Fibroblast of skin of right quadriceps (primary cell): ENCODE data around the gene LTC4S.
"Not testable (repeated sequence)": the region's sequence is repeated elsewhere in the genome, so short reads cannot be mapped to it uniquely, and the experiment has no call there.

Source experiments
- DNase-seq: peaks from one replicate; pipeline ENCODE4 v3.0.0-alpha.2; 2013

LTC4S gene

DNA sequence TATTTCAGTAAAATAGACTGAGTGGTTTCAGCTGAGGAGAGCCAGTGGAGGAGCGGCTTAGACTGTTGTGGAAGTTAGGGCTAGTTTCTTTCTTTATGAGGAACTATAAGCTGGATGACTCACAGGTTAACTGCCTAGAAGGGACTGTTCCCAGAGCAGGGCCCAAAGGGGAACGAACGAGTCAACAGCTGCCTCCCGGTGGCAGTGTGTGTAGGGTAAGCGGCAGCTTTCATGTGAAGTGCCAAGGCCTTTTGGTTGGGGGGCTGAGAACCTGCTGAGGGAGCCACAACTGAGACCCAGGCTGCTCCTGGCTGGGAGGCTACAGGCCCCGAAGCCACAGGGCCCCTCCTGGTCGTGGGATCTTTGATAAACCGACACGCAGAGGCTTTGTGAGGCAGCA, 33.9 kb downstream of the LTC4S start:
- DNase-seq: peak; percentile 59

DNA sequence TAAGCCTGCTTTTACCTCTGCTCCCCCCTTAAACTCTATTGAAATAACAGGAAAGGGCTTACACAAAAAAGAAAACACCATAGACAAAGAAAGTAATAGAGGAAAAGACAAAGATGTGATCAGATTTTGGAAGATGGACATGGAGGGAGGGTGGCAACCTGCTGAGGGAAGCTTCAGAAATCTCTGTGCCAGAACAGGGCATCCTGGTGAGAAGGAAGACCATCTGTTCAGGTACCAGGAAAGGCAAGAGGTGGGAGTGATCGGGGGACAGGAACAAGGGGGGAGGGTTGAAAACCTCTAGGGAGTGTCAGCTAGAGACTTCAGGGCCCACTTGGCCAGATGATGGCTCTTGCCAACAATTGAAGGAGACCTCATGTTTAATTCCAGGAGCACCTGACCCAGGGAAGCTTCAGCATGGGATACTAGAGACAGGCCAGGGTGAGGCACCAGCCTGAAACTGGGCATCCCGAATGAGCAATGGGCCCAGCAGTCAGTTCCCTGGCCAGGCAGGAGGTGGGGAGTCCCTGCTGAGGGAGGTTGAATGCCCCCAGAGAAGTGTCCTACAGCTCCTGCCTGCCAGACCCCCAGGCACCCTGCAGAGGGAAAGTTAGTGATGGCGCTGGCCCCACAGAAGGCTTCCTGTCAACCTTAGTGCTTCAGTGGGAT, 35.1 kb downstream of the LTC4S start:
- DNase-seq: no peak

DNA sequence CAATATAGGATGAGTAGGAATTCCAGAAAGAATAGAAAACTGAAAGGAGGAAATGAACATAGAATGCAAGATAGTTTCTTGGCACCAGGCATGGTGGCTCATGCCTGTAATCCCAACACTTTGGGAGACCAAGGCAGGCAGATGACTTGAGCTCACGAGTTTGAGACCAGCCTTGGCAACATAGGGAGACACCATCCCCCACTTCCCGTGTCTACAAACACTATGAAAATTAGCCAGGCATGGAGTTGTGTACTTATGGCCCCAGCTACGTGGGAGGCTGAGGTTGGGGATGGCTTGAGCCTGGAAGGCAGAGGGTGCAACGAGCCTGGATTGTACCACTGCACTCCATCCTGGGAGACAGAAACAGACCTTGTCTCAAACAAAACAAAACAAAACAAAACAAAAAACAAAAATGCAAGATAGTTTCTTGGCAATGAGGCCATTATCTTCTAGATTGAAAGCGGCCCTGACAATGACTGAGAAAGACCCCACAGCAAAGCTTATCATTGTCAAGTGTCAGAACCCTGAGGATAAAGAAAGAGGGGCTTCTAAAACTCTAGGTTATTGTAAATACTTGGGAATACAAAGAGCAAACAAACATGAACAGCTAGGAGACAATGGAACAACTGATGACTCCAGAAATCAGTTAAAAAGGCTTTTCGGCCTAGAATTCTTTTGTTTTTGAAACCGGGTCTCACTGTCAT, 36.1 kb downstream of the LTC4S start:
- DNase-seq: no peak

DNA sequence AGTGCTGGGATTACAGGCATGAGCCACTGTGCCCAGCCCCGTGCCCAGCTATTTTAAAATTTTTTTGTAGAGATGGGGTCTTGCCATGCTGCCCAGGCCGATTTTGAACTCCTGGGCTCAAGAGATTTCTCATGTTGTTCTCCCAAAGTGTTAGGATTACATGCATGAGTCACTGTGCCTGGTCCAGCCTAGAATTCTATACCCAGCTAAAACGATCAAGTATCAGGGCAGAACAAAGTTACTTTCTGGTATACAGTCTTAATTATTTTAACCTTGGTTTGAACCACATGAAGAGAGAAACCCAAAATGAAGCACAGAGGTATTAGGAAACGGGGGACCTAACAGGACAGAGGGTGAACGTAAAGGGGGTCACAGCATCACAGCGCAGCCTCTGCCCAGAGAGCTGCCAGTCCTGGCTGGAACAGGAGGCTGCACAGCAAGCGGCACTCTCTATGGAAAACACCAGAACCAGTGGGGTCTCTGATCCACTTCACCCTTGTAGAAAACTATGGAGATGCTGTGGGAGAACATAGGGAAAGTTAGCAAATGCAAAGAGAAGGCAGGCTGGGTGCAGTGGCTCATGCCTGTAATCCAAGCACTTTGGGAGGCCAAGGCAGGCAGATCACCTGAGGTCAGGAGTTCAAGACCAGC, 37.2 kb downstream of the LTC4S start:
- DNase-seq: no peak

DNA sequence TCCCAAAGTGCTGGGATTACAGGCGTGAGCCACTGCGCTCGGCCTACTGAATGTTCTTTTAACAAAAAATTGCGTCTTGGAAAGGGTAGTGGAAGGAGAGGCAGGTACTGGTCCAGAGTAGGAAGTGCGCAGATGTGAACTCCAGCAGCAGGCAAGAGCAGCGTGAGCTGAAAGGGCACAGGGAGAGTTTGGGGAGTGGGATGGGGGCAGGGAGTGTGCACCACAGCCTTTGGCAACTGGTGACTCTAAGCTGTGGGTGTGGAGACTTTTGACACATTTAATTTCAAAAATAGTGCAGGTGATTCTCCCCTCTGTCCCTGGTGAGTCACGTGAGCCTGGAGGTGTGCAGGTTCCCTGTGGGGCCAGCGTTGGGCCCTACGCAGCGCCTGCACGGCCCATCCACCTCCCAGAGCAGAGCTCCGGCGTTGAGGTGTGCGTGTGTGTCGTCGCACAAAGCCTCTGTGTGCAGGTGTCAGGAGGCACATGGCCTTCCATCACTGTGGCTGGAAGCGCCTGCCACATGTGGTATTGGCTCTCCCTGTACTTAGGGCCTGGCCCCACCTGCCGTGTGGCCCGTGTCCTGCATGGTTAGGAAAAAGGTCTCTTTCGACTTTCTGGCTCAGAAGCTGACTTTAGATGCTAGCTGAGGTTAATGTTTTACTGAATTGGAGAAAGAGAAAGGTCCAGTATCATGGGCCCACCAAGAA, 38.4 kb downstream of the LTC4S start:
- no peak for DNase-seq

DNA sequence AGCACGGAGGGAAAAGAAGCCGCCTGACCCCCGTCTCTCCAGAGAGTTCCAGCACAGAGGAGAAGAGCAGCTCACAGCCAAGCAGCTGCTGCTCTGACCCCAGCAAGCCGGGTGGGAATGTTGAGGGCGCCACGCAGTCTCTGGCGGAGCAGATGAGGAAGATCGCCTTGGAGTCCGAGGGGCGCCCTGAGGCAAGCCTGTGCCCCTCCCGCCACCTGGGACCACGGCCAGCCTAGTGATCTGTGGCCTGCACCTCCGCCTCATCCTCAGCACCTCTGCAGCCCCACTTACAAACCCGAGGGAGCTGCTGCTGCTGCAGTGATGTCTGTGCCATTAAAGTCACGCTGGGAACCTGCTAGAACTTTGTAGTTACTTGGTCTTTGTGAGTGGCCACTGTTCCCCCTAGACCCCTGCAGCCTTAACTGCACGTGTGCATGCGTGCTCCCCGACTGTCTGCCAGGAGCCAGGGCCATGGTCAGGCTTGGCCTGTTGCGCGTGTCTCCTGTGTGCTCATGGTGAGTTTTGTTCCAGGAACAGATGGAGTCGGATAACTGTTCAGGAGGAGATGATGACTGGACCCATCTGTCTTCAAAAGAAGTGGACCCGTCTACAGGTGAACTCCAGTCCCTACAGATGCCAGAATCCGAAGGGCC, 39.4 kb downstream of the LTC4S start:
- DNase-seq: no peak

DNA sequence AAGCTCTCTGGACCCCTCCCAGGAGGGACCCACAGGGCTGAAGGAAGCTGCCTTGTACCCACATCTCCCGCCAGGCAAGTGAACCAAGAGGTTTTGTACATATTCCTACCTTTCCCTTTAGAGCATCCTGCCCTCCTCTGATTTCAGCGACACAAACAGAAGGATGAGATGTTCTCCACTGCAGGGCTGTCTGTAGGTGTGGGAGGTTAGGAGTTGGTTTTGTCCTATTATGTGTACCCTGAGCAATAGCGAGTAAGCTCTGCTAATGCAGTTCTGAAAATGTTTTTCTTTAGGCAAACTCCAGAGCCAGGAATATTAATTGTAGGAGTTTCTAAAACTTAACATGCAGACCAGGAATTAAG, 39.9 kb downstream of the LTC4S start:
- no peak for DNase-seq

DNA sequence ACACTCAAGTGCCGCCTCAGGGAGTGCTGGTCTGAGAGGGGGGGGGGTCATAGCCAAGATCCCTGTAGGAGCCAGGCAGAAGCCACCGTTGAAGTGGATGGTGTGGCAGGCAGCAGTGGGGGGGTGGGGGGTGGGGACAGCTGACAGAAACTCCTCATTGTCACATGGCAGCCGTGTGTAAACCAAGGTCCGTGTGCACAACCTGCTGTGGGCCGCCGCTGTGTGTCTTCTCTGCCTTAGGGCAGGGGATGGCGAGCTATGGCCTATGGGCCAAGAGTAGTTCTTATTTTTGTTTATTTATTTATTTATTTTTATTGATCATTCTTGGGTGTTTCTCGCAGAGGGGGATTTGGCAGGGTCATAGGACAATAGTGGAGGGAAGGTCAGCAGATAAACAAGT, 40.3 kb downstream of the LTC4S start:
- no peak for DNase-seq

DNA sequence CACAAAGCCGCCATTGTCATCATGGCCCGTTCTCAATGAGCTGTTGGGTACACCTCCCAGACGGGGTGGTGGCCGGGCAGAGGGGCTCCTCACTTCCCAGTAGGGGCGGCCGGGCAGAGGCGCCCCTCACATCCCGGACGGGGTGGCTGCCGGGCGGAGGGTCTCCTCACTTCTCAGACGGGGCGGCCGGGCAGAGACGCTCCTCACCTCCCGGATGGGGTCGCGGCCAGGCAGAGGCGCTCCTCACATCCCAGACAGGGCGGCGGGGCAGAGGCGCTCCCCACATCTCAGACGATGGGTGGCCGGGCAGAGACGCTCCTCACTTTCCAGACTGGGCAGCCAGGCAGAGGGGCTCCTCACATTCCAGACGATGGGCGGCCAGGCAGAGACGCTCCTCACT, 41.1 kb downstream of the LTC4S start:
- not testable (repeated sequence) for DNase-seq

DNA sequence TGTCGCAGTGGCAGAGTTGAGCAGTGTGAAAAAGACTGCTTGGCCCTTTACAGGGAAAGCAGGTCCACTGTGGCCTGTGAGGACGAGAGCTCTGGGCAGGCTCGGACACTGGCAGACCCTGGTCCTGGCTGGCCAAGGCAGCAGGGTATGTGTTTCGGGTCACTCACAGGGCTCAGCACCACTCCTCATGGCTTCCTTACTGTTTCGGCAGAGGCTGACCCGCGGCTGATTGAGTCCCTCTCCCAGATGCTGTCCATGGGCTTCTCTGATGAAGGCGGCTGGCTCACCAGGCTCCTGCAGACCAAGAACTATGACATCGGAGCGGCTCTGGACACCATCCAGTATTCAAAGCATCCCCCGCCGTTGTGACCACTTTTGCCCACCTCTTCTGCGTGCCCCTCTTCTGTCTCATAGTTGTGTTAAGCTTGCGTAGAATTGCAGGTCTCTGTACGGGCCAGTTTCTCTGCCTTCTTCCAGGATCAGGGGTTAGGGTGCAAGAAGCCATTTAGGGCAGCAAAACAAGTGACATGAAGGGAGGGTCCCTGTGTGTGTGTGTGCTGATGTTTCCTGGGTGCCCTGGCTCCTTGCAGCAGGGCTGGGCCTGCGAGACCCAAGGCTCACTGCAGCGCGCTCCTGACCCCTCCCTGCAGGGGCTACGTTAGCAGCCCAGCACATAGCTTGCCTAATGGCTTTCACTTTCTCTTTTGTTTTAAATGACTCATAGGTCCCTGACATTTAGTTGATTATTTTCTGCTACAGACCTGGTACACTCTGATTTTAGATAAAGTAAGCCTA, 42.6 kb downstream of the LTC4S start:
- DNase-seq: no peak

DNA sequence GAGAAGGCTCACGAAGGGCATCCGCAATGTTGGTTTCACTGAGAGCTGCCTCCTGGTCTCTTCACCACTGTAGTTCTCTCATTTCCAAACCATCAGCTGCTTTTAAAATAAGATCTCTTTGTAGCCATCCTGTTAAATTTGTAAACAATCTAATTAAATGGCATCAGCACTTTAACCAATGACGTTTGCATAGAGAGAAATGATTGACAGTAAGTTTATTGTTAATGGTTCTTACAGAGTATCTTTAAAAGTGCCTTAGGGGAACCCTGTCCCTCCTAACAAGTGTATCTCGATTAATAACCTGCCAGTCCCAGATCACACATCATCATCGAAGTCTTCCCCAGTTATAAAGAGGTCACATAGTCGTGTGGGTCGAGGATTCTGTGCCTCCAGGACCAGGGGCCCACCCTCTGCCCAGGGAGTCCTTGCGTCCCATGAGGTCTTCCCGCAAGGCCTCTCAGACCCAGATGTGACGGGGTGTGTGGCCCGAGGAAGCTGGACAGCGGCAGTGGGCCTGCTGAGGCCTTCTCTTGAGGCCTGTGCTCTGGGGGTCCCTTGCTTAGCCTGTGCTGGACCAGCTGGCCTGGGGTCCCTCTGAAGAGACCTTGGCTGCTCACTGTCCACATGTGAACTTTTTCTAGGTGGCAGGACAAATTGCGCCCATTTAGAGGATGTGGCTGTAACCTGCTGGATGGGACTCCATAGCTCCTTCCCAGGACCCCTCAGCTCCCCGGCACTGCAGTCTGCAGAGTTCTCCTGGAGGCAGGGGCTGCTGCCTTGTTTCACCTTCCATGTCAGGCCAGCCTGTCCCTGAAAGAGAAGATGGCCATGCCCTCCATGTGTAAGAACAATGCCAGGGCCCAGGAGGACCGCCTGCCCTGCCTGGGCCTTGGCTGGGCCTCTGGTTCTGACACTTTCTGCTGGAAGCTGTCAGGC, 43.6 kb downstream of the LTC4S start:
- no peak for DNase-seq

DNA sequence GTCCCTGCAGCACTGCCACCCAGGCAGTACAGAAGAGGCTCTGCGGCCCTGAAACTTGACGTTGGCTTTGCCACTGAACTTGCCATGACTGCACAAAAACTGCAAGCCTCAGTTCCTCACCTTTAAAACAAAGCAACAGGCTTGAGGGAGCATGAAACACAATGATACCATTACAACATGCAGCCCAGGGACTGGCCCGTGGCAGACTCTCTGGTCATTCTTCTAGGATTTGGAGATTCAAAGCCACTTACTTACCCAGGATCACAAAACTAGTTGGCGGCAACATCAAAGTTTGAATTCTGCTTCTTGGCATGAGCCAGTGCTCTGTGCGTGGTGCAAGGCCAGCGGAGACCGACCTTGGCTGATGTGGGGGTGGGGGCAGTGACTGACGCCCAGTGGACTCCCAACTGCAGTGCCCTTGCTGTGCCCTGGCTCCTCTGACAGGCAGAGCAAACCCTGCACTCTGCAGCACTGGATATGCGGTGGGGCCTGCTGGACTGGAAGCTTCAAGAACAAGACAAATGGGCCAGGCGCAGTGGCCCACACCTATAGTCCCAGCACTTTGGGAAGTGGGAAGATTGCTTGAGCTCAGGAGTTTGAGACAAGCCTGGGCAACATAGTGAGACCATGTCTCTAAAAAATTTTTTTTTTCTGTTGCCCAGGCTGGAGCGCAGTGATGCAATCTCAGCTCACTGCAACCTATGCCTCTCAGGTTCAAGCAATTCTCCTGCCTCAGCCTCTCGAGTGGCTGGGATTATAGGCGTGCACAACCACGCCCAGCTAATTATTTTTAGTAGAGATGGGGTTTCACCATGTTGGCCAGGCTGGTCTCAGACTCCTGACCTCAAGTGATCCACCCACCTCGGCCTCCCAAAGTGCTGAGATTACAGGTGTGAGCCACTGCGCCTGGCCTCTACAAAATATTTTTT, 45.8 kb downstream of the LTC4S start:
- no peak for DNase-seq

DNA sequence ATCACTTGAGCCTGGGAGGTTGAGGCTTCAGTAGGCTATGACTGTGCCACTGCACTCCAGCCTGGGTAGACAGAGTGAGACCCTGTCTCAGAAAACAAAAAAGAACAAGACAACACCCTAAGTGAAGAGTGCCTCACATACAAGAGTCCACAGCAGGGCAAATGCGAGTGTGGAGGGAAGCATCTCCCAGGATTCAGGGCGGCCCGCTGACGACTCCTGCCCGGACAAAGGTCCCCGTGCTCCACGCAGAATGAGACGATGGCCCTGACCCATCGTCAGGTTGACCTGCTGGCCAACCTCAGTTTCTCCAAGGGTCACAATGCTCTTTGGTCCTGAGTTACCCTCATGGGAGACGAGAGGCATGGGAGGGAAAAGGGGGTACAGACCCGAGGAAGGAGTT, 46.5 kb downstream of the LTC4S start:
- DNase-seq: no peak

DNA sequence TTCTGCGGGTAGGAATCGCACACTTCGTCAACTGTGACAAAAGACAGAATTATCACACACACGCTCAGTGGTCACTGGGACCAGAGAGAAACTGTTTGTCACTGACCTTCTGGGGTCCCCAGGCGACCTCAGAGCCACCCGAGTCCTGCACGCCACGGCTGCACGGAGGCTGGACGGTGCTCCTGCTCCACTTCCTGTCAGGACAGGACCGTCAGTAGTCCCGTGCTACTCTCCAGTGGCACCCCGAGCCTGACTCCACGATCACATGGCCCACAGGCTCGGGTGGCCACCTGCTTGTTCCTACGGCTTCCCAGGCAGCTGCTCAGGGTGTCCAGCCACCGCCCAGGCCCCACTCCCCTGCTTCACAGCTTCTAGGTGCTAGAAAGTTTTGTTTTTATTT, 47.0 kb downstream of the LTC4S start:
- DNase-seq: no peak

DNA sequence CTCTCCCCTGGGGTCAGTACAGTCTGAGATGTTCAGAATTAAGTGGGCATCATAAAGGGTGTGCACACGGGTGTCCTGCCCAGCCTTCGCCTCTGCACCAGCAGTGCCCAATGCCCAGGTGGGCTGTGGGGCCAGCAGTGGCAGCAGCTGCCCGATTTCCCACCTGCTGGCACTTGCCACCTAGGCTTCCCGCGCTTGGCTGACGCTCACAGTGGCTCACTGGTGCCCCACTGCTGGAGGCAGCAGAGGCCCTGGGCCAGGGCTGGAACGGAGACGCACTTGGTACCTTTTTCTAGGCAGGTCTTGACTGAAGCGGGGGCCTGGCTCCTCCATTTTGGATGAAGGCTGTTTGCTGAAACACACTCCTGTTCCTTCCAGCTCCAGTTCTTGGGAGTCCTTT, 47.8 kb downstream of the LTC4S start:
- DNase-seq: no peak
